HG03095 (cell line): ENCODE data around the gene DHRS2.
"Not testable (repeated sequence)": the region's sequence is repeated elsewhere in the genome, so short reads cannot be mapped to it uniquely, and the experiment has no call there.

Experiments used
- ATAC-seq: cut with Tn5 transposase; IDR thresholded peaks from one replicate; pipeline ENCODE4 v1.9.1; 2021; ENCODE audit warnings: moderate library complexity; ENCODE audit not compliant: unreplicated experiment

The DHRS2 gene

DNA sequence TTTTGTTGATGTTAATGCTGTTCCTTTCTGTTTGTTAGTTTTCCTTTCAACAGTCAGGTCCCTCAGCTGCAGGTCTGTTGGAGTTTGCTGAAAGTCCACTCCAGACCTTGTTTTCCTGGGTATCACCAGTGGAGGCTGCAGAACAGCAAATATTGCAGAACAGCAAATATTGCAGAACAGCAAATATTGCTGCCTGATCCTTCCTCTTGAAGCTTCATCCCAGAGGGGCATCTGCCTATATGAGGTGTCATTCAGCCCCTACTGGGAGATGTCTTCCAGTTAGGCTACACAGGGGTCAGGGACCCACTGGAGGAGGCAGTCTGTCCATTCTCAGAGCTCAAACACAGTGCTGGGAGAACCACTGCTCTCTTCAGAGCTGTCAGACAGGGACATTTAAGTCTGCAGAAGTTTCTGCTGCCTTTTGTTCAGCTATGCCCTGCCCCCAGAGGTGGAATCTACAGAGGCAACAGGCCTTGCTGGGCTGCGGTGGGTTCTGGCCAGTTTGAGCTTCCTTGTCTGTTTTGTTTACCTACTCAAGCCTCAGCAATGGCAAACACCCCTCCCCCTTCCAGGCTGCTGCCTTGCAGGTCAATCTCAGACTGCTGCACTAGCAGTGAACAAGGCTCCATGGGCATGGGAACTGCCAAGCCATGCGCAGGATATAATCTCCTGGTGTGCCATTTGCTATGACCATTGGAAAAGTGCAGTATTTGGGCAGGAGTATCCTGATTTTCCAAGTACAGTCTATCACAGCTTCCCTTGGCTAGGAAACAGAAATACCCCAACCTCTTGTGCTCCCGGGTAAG lies 53.7 kb downstream of the DHRS2 start:
- not testable (repeated sequence) for ATAC-seq

DNA sequence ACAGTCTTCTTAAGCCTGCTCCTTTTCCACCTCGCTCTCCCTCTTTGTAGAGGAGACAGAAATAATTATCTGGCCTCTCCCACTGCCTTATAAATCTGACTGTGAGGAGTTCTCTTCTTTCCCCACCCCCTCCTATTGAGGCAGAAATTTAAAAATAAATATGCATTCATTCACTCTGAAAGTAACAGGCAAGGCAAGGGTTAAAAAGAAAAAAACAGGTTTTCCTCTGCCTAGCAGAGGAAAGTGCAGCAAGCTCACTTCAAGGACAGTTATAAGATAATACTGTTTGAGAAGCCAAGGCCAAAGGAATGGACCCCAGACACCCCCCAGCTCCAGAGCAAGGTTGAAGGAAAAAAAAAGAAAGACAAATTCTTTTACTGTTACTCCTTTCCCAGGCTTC lies 56.3 kb downstream of the DHRS2 start:
- ATAC-seq, result no peak

- ATAC-seq, result no peak
Measured at GRCh38 chr14:23693252-23693775, 57.1 kb downstream of the DHRS2 start.

- ATAC-seq, result no peak
Measured at GRCh38 chr14:23694085-23694948, 58.2 kb downstream of the DHRS2 start.
